GM11168 (cell line): Measurements from ENCODE around the gene JPH3.

Source experiments
- in situ Hi-C: fragments of 300-500 bp; cut with MboI; formaldehyde crosslinking; loops from one replicate; pipeline ENCODE4 v1.12.0; 2022; ENCODE audit warnings: low sequenced_read_pairs; ENCODE audit not compliant: unreplicated experiment

The JPH3 gene

DNA sequence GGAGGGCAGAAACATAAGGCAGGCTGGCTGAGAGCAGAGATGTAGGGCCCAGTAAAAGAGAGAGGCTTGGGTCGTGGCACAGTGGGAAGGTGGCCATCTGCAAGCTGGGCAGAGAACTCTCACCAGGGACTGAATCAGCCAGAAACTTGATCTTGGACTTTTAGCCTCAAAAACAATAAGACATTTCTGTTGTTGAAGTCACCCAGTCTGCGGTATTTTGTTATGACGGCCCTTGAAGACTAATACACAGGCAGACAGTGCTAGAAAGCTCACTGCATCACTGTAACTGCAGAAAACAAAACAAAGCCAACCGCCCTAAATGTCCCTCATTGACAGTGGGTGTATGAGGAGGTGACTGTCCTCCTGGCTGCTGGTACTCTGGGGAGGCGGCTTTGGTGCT, 3.9 kb upstream of the JPH3 start:
- in situ Hi-C loops = no loop called here

DNA sequence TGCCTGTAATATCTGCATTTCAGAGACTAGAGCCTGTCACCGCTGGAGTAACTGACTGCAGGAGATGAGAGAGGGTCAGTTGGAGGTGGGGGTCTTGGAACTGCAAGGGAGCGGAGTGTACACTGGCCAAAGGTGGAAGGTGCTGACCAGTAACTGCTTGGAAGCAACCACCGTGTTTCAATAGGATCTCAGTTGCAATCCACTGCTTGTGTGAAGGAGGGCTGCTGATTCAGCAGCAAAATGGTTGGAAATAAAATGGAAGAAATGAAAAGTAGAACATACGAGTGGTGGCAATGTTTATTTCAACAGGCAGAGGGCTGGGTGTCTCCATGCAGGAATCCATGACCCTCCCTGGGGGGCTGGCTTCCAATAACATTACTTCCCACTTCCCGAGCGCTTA, 2.1 kb upstream of the JPH3 start:
- in situ Hi-C loops = no loop called here

DNA sequence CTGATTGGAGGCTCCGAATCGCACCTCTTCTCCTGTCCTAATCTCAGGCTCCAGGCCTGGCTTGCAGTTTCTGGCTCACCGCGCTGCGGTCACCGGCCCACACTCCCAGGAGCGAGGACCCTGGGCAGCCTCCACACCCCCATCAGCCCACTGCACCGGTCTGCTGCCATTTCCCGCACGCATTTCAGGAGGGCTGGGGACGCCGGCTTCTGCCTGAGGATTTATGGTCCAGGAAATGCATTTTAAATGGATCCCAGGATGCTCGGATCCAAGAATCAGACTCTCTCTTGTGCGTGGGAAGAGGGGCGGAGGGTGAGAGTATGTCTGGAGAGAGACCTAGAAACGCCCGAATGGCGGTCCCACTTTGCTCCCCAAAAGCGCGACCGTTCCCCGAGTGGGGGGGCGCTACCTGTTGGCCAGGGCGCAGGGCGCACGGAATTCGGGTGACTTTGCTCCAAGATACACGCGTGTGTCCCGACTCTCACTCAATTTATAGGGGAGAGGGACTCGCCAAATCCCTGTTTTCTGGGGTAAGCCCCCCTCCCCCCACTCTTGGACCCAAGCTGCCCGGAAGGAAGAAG, 817 bp upstream of the JPH3 start:
- in situ Hi-C loops = no loop called here

DNA sequence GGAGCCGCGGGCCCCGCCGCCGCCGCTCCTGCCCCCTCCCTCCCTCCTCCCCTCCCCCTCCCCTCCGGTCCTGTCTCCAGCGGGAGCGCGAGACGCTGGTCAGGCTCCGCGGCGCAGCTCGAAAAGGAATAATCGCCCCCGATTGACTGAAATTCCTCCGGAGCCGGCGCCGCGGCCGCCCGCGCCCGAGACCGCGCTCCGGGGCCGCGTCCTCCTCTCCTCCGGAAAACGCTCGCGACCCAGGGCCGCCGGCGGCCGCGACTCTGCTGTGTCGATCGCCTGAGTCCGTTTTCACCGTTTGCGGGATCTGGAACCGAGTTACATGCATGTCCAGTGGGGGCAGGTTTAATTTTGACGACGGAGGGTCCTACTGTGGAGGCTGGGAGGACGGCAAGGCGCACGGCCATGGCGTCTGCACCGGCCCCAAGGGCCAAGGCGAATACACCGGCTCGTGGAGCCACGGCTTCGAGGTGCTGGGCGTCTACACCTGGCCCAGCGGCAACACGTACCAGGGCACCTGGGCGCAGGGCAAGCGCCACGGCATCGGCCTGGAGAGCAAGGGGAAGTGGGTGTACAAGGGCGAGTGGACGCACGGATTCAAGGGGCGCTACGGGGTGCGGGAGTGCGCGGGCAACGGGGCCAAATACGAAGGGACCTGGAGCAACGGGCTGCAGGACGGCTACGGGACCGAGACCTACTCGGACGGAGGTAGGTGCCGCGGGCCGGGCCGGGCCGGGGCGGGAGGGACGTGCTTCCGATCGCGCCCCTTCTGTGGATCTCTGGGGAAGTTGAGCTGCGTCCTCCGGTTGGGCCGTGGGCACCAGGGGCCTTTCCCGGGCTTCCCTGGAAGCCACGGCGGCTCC, 744 bp downstream of the JPH3 start:
- in situ Hi-C loops = no loop called here

DNA sequence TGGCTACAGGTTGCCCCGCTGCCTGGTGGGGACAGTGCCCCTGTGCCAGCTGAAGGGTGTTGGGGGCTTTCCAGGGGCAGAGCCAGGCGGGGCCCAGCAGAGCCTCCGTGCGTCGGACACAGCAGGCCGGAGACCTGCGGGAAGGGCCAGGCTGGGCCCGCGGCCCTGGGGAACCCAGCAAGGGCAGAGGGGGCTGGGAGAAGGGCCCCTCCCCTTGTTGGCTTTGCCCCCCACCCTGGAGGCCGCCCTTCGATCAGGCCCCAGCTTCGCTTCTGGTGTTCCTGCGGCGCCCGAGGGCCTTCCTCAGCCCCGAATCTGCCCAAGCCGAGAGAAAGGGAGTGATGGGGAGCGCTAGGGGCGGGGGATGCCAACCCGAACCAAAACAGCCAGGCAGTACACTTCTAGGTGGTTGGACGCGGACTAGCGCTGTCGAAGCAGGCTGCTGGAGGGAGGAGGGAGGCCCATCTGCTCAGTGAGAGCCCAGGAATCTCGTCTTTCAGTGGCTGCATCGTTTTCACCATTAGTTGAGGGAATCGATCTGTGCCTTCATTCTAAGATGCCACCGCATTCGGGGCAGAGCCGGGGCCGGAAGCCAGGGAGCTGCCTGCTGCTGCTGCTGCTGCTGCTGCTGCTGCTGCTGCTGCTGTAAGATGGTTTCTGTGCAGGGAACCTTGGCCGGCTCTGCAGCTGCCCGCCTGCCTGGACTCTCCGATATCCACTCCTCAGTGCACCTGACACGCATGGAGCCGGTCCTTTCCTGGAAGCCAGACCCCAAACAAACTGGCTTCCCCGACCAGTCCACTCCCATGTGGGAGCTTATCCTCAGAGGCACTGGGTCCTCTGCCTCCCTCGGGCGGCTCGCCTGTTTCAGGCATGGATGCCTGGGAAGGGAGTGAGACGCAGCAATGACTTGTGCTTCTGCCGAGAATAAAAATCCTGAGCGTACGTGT, 1.7 kb downstream of the JPH3 start:
- in situ Hi-C loops = no loop called here

DNA sequence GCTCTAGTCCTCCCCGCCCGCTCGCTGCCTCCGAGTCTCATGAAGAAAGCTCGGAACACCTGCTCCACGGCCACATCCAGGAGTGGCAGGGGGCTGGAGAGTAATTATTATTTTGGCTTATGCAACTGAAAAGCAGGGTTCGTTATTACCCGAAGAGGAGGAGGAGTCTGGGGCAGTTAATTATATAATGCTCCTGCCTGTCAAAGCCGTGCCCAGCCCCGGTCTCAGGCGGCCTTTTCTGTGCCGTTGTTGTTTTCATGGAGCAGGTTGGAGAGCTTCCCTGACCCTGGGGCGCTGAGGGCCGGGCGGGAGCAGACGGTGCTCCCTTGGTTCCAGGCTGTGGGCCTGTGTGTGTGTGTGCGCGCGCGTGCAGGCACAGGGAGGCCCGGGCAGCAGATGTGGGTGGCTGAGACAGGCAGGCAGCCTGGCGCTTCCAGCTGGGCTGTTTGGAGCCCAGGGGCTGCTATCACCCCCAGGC, 2.4 kb downstream of the JPH3 start:
- in situ Hi-C loops = no loop called here

DNA sequence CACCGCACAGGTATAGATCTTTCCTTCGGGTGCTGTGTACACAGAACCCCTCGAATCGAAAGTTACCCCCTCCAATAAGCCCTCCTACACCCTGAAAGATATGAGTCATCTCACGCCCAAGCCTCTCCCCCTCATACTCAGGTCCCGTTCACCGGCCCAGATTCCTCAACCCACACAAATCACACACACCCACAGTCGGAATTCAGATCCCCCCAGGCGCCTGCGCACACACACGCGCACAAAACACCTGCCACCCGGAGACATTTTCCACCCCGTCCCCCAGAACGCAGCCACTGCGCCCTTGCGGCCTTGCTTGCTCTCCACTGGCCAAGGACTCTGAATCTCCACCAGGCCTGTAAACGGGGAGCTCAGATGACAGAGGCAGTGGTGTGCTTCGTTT, 4.9 kb downstream of the JPH3 start:
- in situ Hi-C loops = no loop called here

DNA sequence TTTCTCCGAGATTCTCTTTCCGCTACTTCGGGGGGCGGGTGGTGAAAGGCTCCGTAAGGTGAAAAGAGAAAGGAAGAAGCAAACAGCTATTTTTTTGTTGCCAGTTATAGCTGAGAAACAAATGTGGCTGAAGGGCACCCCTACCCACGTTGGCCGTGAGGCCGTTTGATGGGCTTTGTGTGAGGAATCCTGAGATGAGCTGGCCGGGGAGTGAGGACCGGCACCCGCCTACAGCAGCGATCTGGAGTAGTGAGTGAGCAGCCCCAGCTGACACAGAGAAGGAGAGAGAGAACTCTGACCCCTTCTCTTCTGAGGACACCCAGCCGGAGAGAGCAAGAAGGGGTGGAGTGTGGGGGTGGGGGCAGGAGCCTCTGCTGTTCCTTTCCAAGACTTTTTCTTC, 5.6 kb downstream of the JPH3 start:
- in situ Hi-C loops = no loop called here

DNA sequence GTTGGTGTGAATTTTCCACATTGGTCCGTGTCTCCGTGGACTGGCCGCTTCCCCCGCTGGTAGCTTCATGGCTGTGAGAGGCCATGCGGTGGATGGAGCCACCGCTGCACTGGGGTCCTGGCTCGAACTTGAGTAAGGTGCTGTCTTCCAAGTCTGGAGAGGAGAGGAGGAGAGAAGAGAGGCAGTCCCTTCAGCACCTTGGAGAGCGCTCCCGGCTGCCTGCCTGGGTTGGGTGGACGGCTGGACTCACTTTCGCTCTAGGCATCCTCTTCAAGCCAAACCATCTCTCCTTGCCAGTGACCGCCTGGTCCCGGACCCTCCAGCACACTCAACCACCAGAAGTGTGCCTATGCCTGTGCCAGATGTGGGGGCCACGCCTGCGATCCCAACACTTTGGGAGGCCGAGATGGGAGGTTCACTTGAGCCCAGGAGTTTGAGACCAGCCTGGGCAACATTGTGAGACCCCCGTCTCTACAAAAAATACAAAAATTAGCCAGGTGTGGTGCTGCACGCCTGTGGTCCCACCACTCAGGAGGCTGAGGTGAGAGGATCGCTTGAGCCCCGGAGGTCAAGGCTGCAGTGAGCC, 6.2 kb downstream of the JPH3 start:
- in situ Hi-C loops = no loop called here

DNA sequence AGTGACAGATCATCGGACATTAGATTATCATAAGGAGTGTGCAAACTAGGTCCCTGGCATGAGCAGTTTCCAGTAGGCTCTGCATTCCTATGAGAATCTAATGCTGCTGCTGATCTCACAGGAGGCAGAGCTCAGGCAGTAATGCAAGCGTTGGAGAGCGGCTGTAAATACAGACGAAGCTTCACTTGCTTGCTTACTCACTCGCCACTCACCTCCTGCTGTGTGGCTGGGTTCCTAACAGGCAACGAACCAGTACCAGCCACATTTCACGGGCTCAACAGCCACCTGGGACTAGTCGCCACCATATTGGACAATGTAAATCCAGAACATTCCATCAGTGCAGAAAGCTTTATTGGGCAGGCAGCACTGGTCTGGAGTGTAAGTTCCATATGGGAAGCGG, 7.7 kb downstream of the JPH3 start:
- in situ Hi-C loops = no loop called here

DNA sequence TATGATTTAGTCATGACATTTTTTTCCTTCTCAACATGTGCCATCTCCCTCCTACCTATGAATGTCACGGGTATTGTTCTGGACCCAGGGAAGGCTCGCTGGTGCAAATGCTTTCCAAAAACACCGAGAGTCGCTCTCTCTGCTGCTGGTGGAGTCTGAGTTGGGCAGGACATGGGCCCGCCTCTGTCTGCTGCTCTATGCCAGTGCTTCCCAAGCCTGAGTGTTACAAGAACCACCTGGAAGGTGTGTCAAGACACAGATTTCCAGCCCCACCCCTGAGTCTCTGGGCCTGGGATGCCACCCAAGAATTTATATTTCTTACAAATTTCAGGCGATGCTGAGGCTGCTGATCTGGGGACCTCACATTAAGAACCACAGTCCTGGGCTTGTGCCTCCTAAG, 9.1 kb downstream of the JPH3 start:
- in situ Hi-C loops = no loop called here

DNA sequence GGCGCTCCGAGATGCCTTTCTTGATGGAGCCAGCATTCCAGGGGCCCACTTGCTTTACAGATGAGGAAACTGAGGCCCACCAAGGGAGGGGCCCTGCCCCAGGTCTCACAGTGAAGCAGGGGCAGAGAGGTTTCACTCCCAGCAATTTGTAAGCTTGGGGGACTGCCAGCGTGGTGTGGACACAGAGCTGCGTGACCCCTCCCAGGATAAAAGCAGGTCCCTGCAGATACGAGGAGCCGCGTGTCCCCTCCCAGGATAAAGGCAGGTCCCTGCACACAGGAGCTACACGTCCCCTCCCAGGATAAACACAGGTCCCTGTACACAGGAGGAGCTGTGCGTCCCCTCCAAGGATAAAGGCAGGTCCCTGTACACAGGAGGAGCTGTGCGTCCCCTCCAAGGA, 11.7 kb downstream of the JPH3 start:
- in situ Hi-C loops = no loop called here

DNA sequence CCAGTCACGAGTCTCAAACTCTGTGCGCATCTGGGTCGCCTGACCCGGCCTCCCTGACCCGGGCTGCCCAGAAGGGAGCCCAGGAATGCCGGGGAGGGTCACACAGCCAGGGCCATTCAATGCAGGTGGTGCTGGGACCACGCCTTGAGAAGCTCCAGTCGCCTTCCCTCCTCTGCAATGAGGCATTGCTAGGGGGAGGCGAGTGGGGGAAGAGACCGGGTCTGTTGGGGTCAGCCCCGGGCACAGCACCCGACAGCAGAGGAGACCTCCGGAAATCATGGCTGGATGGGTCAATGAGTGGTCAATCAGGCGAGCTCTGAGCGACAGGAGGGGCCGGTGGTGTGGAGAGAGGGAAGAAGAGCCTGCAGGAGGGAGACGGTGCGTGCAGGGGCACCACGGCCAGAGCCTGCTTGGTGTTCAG, 13.3 kb downstream of the JPH3 start:
- in situ Hi-C loops = no loop called here

DNA sequence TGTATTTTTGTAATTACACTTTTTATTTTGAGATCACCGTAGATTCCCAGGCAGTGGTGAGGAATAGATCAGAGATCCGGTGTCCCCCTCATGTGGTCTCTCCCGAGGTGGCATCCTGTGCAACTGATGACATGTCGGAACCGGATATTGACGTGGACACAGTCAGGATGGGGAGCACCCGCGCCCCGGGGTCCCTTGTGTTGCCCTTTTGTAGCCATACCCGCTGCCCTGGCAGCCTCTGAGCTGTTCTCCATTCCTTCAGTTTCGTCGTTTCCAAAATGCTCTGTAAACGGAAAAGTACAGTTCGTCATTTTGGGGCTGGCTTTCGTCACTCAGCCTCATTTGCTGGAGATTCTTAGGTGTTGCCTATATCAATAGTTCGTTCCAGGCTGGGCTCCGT, 14.2 kb downstream of the JPH3 start:
- in situ Hi-C loops = no loop called here

DNA sequence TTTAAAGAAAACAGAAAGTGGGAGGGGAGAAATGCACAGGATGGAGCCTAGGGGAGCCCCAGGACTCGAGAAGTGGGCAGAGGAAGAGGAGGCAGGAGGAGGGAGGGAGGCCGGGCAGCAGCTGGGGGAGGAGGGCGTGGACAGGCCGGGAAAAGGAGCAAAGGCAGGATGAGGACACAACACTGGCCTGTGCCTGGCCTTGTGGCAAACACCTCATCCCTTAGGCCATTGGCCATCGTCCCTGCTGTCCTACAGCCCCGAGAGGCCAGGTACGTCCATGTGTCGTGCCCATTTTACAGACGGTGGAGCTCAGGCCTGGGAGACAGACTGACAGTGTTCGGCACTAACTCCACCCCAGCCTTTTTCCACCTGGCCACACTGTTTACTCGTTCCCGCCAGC, 15.9 kb downstream of the JPH3 start:
- in situ Hi-C loops = no loop called here

DNA sequence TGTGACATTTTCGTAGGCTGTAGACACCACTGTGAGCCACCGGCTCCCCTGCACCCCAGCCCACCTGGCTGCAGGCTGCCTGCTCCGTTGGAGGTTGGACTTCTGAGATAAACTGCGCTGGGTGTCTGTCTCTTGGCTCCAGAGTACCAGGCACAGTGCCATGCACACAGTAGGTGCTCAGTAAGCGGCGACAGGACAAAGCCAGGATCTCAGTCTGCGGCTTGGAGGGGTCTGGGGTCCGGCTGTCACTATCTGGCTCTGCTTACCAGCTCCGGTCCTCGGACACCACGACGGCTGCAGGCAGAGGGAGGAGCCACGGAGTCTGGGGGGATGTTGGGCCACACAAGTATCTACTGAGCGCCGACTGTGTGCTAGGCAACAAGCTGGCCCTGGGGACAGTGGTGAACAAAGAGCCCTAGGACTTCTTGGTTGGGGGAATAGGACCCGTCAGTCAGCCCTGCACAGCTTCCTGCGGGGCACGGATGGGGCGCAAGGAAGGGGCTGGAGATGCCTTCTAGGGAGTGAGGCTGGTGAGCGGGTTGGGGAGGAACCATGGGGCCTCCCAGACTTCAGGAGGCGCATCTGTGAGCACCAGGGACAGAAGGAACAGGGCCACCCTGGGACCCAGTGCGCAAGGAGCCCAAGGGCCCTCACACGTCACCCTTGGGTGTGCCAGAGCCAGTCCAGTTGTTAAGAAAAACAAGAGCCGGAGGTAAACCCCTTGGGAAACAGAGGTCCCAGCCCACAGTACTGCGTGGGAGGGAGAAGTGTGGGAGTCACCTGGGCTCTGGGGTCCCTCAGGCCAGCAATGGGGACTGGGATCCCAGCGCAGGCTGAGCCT, 17.3 kb downstream of the JPH3 start:
- in situ Hi-C loops = no loop called here

DNA sequence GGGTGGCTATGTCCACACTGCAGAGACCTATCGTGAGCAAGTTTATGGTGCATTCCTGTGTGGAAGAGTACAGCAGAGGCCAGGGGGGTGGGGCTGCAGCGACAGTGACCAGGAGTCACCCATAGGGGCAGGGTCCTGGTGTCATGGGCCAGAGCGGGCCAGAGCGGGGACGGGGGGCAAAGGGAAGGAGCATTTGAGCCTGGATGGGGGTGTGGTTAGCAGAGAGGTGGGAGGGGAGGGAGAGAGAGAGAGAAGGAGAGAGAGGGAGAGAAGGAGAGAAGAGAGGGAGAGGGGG, 17.8 kb downstream of the JPH3 start:
- in situ Hi-C loops = no loop called here

DNA sequence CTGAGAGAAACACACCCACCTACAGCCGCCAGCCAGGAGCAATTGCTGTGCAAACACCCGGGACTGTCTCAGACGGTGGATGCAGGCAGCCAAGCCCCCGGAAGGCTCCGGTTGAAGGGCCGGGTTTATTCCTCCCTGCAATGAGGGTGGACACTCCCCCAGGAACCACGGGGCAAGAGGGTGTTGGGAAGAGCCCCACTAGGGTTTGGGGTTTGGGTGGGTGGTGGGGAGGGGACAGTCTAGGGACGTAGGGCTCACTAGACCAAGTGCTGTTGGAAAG, 19.2 kb downstream of the JPH3 start:
- in situ Hi-C loops = no loop called here

DNA sequence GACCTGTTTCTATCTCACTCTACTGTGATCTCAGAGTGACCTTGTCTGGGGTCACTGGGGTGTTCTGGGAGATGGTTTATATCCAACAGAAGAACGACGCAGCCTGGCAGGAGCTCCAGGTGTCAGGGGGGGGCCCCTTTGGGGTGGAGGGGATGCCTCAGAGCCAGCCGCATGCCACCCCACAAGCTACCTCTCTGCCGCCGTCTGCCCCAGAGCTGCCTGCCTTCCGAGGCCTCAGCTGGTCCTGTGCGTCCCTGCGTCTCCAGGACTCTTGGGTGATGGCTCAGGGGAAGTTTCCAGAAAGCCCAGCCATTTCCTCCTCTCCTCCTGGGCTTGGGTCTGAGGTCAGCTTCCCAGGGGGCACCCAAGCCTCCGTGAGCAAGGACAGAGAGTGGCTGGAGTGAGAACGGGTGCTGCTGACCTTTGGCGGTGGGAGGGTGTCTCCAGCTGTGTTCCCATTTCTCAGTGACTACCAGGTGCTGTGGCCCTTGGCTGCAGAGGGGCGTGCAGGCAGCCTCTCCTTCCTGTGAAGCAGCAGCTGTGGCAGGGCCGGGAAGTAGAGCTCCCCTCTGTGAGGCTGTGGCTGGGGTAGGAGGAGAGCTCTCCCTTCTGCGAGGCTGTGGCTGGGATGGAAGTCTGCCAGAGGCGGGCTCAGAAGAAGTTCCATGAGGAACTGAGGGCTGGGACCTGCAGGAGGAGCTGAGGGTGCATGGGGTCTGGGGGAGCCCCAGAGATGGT, 19.8 kb downstream of the JPH3 start:
- in situ Hi-C loops = no loop called here
